HepG2 (cell line): ENCODE results near the gene KXD1. TPM values are rescaled to one million over a fixed set of nuclear protein-coding genes. Genes with fewer than 3 reads are reported as not detected.

Source experiments
- AHR ChIP-seq: IDR thresholded peaks from 2 replicates; pipeline ENCODE4 v1.6.1; 2018; ENCODE audit warnings: missing genetic modification reagents, missing compliant biosample characterization
- ARNTL ChIP-seq: sonication (generic); formaldehyde crosslinking; IDR thresholded peaks from 2 replicates; pipeline ENCODE4 v1.4.0; 2020; ENCODE audit warnings: mild to moderate bottlenecking, missing genetic modification reagents
- CC2D1A ChIP-seq: sonication (generic); formaldehyde crosslinking; IDR thresholded peaks from 2 replicates; pipeline ENCODE4 v1.8.1; 2023; ENCODE audit warnings: mild to moderate bottlenecking, missing genetic modification reagents
- DNMT3B ChIP-seq: conservative IDR thresholded peaks from 2 replicates; pipeline ENCODE4 v1.6.1; 2016; ENCODE audit warnings: missing biosample characterization, control low read depth
- ETV5 ChIP-seq: IDR thresholded peaks from 2 replicates; pipeline ENCODE4 v1.6.1; 2018; ENCODE audit warnings: missing biosample characterization, missing genetic modification reagents, inconsistent platforms, borderline replicate concordance
- HNF1B ChIP-seq: sonication (generic); formaldehyde crosslinking; IDR thresholded peaks from 2 replicates; pipeline ENCODE4 v1.5.1; 2020; ENCODE audit warnings: mild to moderate bottlenecking, moderate library complexity, missing genetic modification reagents
- HNRNPLL ChIP-seq: fragments of 200-400 bp; formaldehyde crosslinking; IDR thresholded peaks from 2 replicates; pipeline ENCODE4 v1.6.1; 2017; ENCODE audit warnings: mild to moderate bottlenecking, low read depth, low read length; ENCODE audit not compliant: poor library complexity, severe bottlenecking
- NRL ChIP-seq: sonication (generic); formaldehyde crosslinking; IDR thresholded peaks from 2 replicates; pipeline ENCODE4 v1.5.0; 2020; ENCODE audit warnings: missing genetic modification reagents, mild to moderate bottlenecking, moderate library complexity, borderline replicate concordance
- POLR2G ChIP-seq: fragments of 200-400 bp; formaldehyde crosslinking; IDR thresholded peaks from 2 replicates; pipeline ENCODE4 v1.6.1; 2018; ENCODE audit warnings: mild to moderate bottlenecking, low read depth, low read length, moderate library complexity
- TGIF2 ChIP-seq: IDR thresholded peaks from 2 replicates; pipeline ENCODE4 v1.6.1; 2016; ENCODE audit warnings: control low read depth, missing compliant biosample characterization
- YEATS4 ChIP-seq: sonication (generic); formaldehyde crosslinking; IDR thresholded peaks from 2 replicates; pipeline ENCODE4 v1.4.0; 2020; ENCODE audit warnings: missing genetic modification reagents, borderline replicate concordance
- ZBTB20 ChIP-seq: sonication (generic); formaldehyde crosslinking; IDR thresholded peaks from 2 replicates; pipeline ENCODE4 v1.8.1; 2023; ENCODE audit warnings: missing genetic modification reagents, low read depth, mild to moderate bottlenecking, borderline replicate concordance
- ZNF468 ChIP-seq: sonication (generic); formaldehyde crosslinking; IDR thresholded peaks from 2 replicates; pipeline ENCODE4 v1.8.0; 2022; ENCODE audit warnings: mild to moderate bottlenecking, moderate library complexity, missing genetic modification reagents
- ZNF549 ChIP-seq: sonication (generic); formaldehyde crosslinking; IDR thresholded peaks from 2 replicates; pipeline ENCODE4 v1.5.0; 2020; ENCODE audit warnings: missing genetic modification reagents
- ZNF775 ChIP-seq: sonication (generic); formaldehyde crosslinking; IDR thresholded peaks from 2 replicates; pipeline ENCODE4 v1.4.0; 2020; ENCODE audit warnings: missing genetic modification reagents, mild to moderate bottlenecking, moderate library complexity, borderline replicate concordance
- ZNF879 ChIP-seq: sonication (generic); formaldehyde crosslinking; IDR thresholded peaks from 2 replicates; pipeline ENCODE4 v1.8.1; 2023; ENCODE audit warnings: missing genetic modification reagents
- polyA plus RNA-seq, 8 experiments: library from polyadenylated mRNA; depleted of rRNA in 3 of 8; stranded (reverse) in 7 of 8; unstranded in 1 of 8; fragments of >200 nt; fragmentation: Illumina TruSeq in 4 of 8; extraction: Trizol in 4 of 8; gene quantifications; 2 replicates each; pipeline versions ENCODE4 v1.2.1 to v1.2.3, GENCODE V29; 2011 to 2016; ENCODE audit warnings: low read depth in 4 of 8, missing spikeins in 1 of 8, mixed read lengths in 1 of 8; ENCODE audit not compliant: insufficient read depth in 1 of 8
- total RNA-seq, 5 experiments: library from RNA; depleted of rRNA; stranded (reverse); fragments of >200 nt; fragmentation: Illumina TruSeq; extraction: Trizol; gene quantifications; 2 replicates each; pipeline ENCODE4 v1.2.3, GENCODE V29; 2016; ENCODE audit warnings: low read depth in 1 of 5
- TF ChIP-seq, protein P1 (sequence below): sonication (generic); formaldehyde crosslinking; IDR thresholded peaks from 2 replicates; pipeline ENCODE4 v1.9.0; 2021; ENCODE audit warnings: missing genetic modification reagents, mild to moderate bottlenecking, borderline replicate concordance
- TF ChIP-seq, protein P2 (sequence below): sonication (generic); formaldehyde crosslinking; IDR thresholded peaks from 2 replicates; pipeline ENCODE4 v1.4.0; 2020; ENCODE audit warnings: missing genetic modification reagents
- TF ChIP-seq, protein P3 (sequence below): IDR thresholded peaks from 2 replicates; pipeline ENCODE4 v1.6.1; 2012; ENCODE audit warnings: low read depth, low read length, improper control_type of control experiment
- TF ChIP-seq, protein P4 (sequence below): sonication (generic); formaldehyde crosslinking; conservative IDR thresholded peaks from 2 replicates; pipeline ENCODE4 v1.4.0; 2020; ENCODE audit warnings: missing genetic modification reagents

KXD1 gene
- total and polyA plus RNA-seq, 2 of the 13 experiments (the other 11 are each of a cell fraction or from before 2014, with no cell fraction given): 44.6 to 143 TPM

GRCh38 chr19:18571564-18572344 is 14.1 kb downstream of the KXD1 start, which contains the start of gene UBA52 (continued):
- TF ChIP-seq TGIF2 (CRISPR knock-in tag): peak; percentile 74
- TF ChIP-seq HNRNPLL: peak; percentile 87
- no peak for TF ChIP-seq ZNF775 (CRISPR knock-in tag)
- TF ChIP-seq, protein P1, sequence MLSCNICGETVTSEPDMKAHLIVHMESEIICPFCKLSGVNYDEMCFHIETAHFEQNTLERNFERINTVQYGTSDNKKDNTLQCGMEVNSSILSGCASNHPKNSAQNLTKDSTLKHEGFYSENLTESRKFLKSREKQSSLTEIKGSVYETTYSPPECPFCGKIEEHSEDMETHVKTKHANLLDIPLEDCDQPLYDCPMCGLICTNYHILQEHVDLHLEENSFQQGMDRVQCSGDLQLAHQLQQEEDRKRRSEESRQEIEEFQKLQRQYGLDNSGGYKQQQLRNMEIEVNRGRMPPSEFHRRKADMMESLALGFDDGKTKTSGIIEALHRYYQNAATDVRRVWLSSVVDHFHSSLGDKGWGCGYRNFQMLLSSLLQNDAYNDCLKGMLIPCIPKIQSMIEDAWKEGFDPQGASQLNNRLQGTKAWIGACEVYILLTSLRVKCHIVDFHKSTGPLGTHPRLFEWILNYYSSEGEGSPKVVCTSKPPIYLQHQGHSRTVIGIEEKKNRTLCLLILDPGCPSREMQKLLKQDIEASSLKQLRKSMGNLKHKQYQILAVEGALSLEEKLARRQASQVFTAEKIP (CRISPR knock-in tag): no peak
- peak; percentile 99 for TF ChIP-seq YEATS4 (CRISPR knock-in tag)
- peak; percentile 83; the same call in 1 of the 2 replicates for TF ChIP-seq ZNF879
- TF ChIP-seq HNF1B (CRISPR knock-in tag): peak; percentile 89; the same call in 1 of the 2 replicates
- TF ChIP-seq ZBTB20 (CRISPR knock-in tag): 0 out of 2 replicates have a peak, but pooled peaks have one; percentile 28
- no peak for TF ChIP-seq ZNF468 (CRISPR knock-in tag)
- TF ChIP-seq, protein P2, sequence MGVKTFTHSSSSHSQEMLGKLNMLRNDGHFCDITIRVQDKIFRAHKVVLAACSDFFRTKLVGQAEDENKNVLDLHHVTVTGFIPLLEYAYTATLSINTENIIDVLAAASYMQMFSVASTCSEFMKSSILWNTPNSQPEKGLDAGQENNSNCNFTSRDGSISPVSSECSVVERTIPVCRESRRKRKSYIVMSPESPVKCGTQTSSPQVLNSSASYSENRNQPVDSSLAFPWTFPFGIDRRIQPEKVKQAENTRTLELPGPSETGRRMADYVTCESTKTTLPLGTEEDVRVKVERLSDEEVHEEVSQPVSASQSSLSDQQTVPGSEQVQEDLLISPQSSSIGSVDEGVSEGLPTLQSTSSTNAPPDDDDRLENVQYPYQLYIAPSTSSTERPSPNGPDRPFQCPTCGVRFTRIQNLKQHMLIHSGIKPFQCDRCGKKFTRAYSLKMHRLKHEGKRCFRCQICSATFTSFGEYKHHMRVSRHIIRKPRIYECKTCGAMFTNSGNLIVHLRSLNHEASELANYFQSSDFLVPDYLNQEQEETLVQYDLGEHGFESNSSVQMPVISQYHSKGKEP: peak; percentile 89
- peak; percentile 35 for TF ChIP-seq DNMT3B (CRISPR knock-in tag)
- TF ChIP-seq POLR2G: peak; percentile 95
- TF ChIP-seq ETV5 (CRISPR knock-in tag): peak; percentile 98
- peak; percentile 95 for TF ChIP-seq ARNTL (CRISPR knock-in tag)
- 0 out of 2 replicates have a peak, but pooled peaks have one; percentile 23 for TF ChIP-seq ZNF549 (CRISPR knock-in tag)
- peak; percentile 42 for TF ChIP-seq AHR (CRISPR knock-in tag)
- peak; percentile 59; the same call in 1 of the 2 replicates for TF ChIP-seq NRL (CRISPR knock-in tag)
- TF ChIP-seq CC2D1A (CRISPR knock-in tag): no peak
- TF ChIP-seq, protein P3, sequence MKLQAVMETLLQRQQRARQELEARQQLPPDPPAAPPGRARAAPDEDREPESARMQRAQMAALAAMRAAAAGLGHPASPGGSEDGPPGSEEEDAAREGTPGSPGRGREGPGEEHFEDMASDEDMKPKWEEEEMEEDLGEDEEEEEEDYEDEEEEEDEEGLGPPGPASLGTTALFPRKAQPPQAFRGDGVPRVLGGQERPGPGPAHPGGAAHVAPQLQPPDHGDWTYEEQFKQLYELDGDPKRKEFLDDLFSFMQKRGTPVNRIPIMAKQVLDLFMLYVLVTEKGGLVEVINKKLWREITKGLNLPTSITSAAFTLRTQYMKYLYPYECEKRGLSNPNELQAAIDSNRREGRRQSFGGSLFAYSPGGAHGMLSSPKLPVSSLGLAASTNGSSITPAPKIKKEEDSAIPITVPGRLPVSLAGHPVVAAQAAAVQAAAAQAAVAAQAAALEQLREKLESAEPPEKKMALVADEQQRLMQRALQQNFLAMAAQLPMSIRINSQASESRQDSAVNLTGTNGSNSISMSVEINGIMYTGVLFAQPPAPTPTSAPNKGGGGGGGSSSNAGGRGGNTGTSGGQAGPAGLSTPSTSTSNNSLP: no peak
- TF ChIP-seq, protein P4, sequence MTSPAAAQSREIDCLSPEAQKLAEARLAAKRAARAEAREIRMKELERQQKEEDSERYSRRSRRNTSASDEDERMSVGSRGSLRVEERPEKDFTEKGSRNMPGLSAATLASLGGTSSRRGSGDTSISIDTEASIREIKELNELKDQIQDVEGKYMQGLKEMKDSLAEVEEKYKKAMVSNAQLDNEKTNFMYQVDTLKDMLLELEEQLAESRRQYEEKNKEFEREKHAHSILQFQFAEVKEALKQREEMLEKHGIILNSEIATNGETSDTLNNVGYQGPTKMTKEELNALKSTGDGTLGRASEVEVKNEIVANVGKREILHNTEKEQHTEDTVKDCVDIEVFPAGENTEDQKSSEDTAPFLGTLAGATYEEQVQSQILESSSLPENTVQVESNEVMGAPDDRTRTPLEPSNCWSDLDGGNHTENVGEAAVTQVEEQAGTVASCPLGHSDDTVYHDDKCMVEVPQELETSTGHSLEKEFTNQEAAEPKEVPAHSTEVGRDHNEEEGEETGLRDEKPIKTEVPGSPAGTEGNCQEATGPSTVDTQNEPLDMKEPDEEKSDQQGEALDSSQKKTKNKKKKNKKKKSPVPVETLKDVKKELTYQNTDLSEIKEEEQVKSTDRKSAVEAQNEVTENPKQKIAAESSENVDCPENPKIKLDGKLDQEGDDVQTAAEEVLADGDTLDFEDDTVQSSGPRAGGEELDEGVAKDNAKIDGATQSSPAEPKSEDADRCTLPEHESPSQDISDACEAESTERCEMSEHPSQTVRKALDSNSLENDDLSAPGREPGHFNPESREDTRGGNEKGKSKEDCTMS (CRISPR knock-in tag): no peak
